Breast epithelium (tissue), 4 donors: ENCODE measurements around the gene SPNS2. TPM values are rescaled to one million over a fixed set of nuclear protein-coding genes. Genes with fewer than 3 reads are reported as not detected.

ENCODE experiments used
- DNase-seq, 2 donors: peaks; one replicate each; pipeline ENCODE4 v3.0.0-alpha.2; 2019; ENCODE audit warnings: low spot score in 2 of 2
- H3K27ac ChIP-seq, 2 donors: fragments of 200-600 bp; sonication (generic) in 1 of 2; one replicate each; pipeline ENCODE4 v1.5.1; 2016 to 2019; ENCODE audit warnings: mild to moderate bottlenecking in 1 of 2
- H3K27me3 ChIP-seq, 2 donors: fragments of 200-600 bp; sonication (generic) in 1 of 2; one replicate each; pipeline versions ENCODE4 v1.5.1 to v1.6.0; 2017 to 2019; ENCODE audit warnings: control low read depth in 1 of 2, mild to moderate bottlenecking in 1 of 2
- H3K36me3 ChIP-seq: fragments of 200-600 bp; one replicate; pipeline ENCODE4 v1.5.1; 2019
- H3K4me1 ChIP-seq, 2 donors: fragments of 200-600 bp; sonication (generic); one replicate each; pipeline ENCODE4 v1.5.1; 2016 to 2019; ENCODE audit warnings: control low read depth in 1 of 2
- H3K4me3 ChIP-seq, 3 donors: fragments of 200-600 bp; sonication (generic); 1 replicate in 2 of 3; 2 replicates in 1 of 3; pipeline ENCODE4 v1.5.1; 2016 to 2019; ENCODE audit warnings: mild to moderate bottlenecking in 3 of 3, moderate library complexity in 2 of 3
- H3K9me3 ChIP-seq, 2 donors: fragments of 200-600 bp; sonication (generic) in 1 of 2; one replicate each; pipeline ENCODE4 v1.5.1; 2016 to 2019; ENCODE audit warnings: control low read depth in 1 of 2
- CTCF ChIP-seq, 3 donors: fragments of 450-650 bp; IDR thresholded peaks; one replicate each; pipeline ENCODE4 v1.5.1; 2016 to 2017; ENCODE audit warnings: antibody characterized with exemption in 3 of 3, mild to moderate bottlenecking in 3 of 3, moderate library complexity in 3 of 3
- POLR2A ChIP-seq: fragments of 450-650 bp; IDR thresholded peaks from one replicate; pipeline ENCODE4 v1.6.1; 2016; ENCODE audit warnings: antibody characterized with exemption, mild to moderate bottlenecking, moderate library complexity
- POLR2AphosphoS5 ChIP-seq, 3 donors: sonication (generic); formaldehyde crosslinking; IDR thresholded peaks; one replicate each; pipeline ENCODE4 v1.6.1; 2017; ENCODE audit warnings: antibody characterized with exemption in 3 of 3
- intact Hi-C: fragments of 100-400 bp; cut with DNase I; formaldehyde crosslinking; loops from one replicate; pipeline ENCODE4 v1.15.1; 2023; ENCODE audit warnings: low total_unique reads
- total RNA-seq, 3 donors: library from RNA; depleted of rRNA; stranded (reverse); fragments of >200 nt; gene quantifications; one replicate each; pipeline ENCODE4 v1.1.0, GENCODE V29; 2016

The SPNS2 gene
- total RNA-seq, 3 donors from 2014 or later = 5.3 to 14.1 (median 11.5) TPM

- Histone ChIP-seq H3K27me3 (no peaks in the 10 kb centered on the region), H3K36me3 (no peaks in the 10 kb centered on the region), H3K27ac (no peak overlapping the region), H3K4me1 (no peaks in the 10 kb centered on the region), H3K4me3 (no peak overlapping the region), H3K9me3 (no peaks in the 10 kb centered on the region)
- intact Hi-C loops = no loop called here
- no peak for DNase-seq
- TF ChIP-seq POLR2AphosphoS5 (IDR thresholded peaks at IDR 0.05) = no peak
- no peak for TF ChIP-seq POLR2A
- TF ChIP-seq CTCF (IDR thresholded peaks at IDR 0.05) = no peak
These were observed 38.0 kb upstream of the SPNS2 start for GRCh38 chr17:4460661-4461060.

- Histone ChIP-seq H3K27me3 (no peaks in the 10 kb centered on the region), H3K4me3 (no peak overlapping the region), H3K36me3 (no peaks in the 10 kb centered on the region), H3K9me3 (no peaks in the 10 kb centered on the region), H3K4me1 (no peaks in the 10 kb centered on the region), H3K27ac (no peak overlapping the region)
- intact Hi-C loops = no loop called here
- TF ChIP-seq POLR2A (no peak), CTCF (IDR thresholded peaks at IDR 0.05) (no peak), POLR2AphosphoS5 (IDR thresholded peaks at IDR 0.05) (no peak)
- DNase-seq = no peak
These were observed 34.7 kb upstream of the SPNS2 start for GRCh38 chr17:4463818-4464476.

GRCh38 chr17:4465786-4466185 is 32.9 kb upstream of the SPNS2 start:
- Histone ChIP-seq H3K4me1 (no peaks in the 10 kb centered on the region), H3K4me3 (no peak overlapping the region), H3K36me3 (no peaks in the 10 kb centered on the region), H3K9me3 (no peaks in the 10 kb centered on the region), H3K27me3 (no peaks in the 10 kb centered on the region), H3K27ac (no peak overlapping the region)
- DNase-seq = no peak
- no peak for TF ChIP-seq CTCF (IDR thresholded peaks at IDR 0.05)
- TF ChIP-seq POLR2AphosphoS5 (IDR thresholded peaks at IDR 0.05) = no peak
- no peak for TF ChIP-seq POLR2A
- intact Hi-C loops = no loop called here

GRCh38 chr17:4467287-4467686 is 31.4 kb upstream of the SPNS2 start:
- H3K27me3 ChIP-seq = no peaks in the 10 kb centered on the region
- no peak for DNase-seq
- H3K36me3 ChIP-seq = no peaks in the 10 kb centered on the region
- H3K4me3 ChIP-seq = no peak overlapping the region
- no peak overlapping the region for H3K27ac ChIP-seq
- H3K9me3 ChIP-seq = no peaks in the 10 kb centered on the region
- intact Hi-C loops = no loop called here
- no peaks in the 10 kb centered on the region for H3K4me1 ChIP-seq
- TF ChIP-seq POLR2A = no peak
- TF ChIP-seq POLR2AphosphoS5 (IDR thresholded peaks at IDR 0.05) = no peak
- TF ChIP-seq CTCF (IDR thresholded peaks at IDR 0.05) = no peak

- Histone ChIP-seq H3K4me1 (peaks cover 0 to 2% of the 10 kb centered on the region in 2 donors), H3K4me3 (no peak overlapping the region), H3K9me3 (no peaks in the 10 kb centered on the region), H3K36me3 (no peaks in the 10 kb centered on the region), H3K27me3 (no peaks in the 10 kb centered on the region), H3K27ac (no peak overlapping the region)
- no peak for TF ChIP-seq POLR2A
- no peak for TF ChIP-seq CTCF (IDR thresholded peaks at IDR 0.05)
- no peak for TF ChIP-seq POLR2AphosphoS5 (IDR thresholded peaks at IDR 0.05)
- DNase-seq = no peak
- intact Hi-C loops = no loop called here
These were observed 29.1 kb upstream of the SPNS2 start for GRCh38 chr17:4469552-4469951.
